HG03095 (cell line): Measurements from ENCODE around the gene SAFB2.

Source experiments
- ATAC-seq: cut with Tn5 transposase; IDR thresholded peaks from one replicate; pipeline ENCODE4 v1.9.1; 2021; ENCODE audit warnings: moderate library complexity; ENCODE audit not compliant: unreplicated experiment

SAFB2 gene

DNA sequence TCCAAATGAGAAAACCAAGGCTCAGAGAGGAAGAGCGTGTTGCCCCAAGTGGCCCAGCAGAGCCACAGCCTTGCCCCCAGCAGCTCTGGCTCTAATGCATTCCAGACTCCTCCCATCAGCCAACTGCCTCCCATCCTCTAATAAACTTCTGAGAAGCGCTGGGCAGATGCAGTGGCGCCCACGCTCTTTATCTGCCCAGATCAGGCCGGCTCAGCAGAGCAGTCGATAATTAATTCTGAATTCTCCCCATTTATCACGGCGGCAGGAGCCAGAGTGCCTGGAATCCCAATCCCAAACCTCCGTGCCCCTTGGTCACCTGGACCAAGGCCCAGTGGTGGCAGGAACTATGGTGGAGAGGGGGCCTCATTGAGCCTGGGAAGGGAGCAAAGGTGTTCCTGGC is 68.7 kb downstream of the SAFB2 start:
- no peak for ATAC-seq

GRCh38 chr19:5547881-5548280 is 74.7 kb downstream of the SAFB2 start:
- ATAC-seq = no peak

GRCh38 chr19:5545984-5546383 is 76.6 kb downstream of the SAFB2 start:
- ATAC-seq = no peak

GRCh38 chr19:5545051-5545450 is 77.5 kb downstream of the SAFB2 start:
- ATAC-seq = no peak

DNA sequence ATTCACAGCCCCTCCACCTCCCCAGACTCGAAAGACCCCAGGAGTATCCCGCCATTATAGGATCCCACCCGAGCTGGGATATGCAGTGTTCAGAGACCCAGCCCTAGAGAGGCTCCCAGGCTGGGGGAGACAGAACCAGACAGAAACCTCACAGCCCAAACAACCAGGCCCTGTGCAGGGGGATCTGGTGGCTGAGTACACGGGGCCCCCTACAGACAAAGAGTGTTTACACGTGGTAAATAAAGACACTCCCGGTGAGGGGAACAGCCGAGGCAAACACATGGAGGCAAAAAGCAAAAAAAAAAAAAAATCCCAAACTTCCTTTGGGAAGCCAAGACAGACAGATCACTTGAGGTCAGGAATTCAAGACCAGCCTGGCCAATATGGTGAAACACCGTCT is 79.9 kb downstream of the SAFB2 start:
- no peak for ATAC-seq

- ATAC-seq = no peak
Observed at GRCh38 chr19:5541456-5541855, 81.1 kb downstream of the SAFB2 start.

- no peak for ATAC-seq
Observed at GRCh38 chr19:5540208-5540607, 82.4 kb downstream of the SAFB2 start.

DNA sequence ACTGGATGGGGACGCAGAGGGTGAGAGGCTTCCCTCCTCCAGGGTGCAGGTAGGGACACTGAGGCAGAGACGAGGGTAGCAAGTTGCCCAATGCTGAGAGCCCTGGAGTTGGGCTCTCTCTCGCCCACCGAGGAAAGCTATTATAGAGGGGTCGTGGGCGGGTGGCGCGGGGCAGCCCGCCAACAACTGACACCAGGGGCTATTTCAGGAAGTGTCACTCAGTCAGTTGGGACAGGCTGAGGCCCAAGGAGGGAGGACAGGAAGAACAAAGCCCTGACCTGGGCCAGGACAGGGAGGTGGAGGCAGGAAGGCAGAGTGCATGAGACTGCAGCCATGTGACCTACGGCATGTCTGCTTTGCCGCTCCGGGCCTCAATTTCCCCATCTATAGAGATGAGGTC is 84.7 kb downstream of the SAFB2 start:
- no peak for ATAC-seq
